ENCODE measurements around the gene PKDCC. TPM values are rescaled to one million over a fixed set of nuclear protein-coding genes. Genes with fewer than 3 reads are reported as not detected.

PKDCC gene
- total and polyA plus RNA-seq, 4 donors = 73.6 to 131 (median 103) TPM

- H3K9ac ChIP-seq (ENCODE audit: insufficient read depth in 1 of 2, low read length in 2 of 2) = no peak overlapping the region
- peak overlapping the region in 1 of 2 donors; percentile 3 for H3K27ac ChIP-seq (ENCODE audit: low read depth in 1 of 2, low read length in 1 of 2)
- no peak overlapping the region for H3K4me3 ChIP-seq
- no peak for TF ChIP-seq CTCF (IDR thresholded peaks at IDR 0.05; ENCODE audit: control extremely low read depth, extremely low read depth)
- H3K4me1 ChIP-seq (ENCODE audit: control insufficient read depth in 5 of 5, insufficient read depth in 5 of 5, low read length in 5 of 5) = peaks cover 0 to 5% (median 3%) of the 10 kb centered on the region in 5 donors
- peak in 1 of 3 donors; percentile 24 for DNase-seq
- ATAC-seq (ENCODE audit: insufficient read depth, low FRiP score) = no peak
- H3K36me3 ChIP-seq (ENCODE audit: control insufficient read depth in 4 of 4, insufficient read depth in 4 of 4, low read length in 4 of 4) = no peaks in the 10 kb centered on the region
- H3K9me3 ChIP-seq (ENCODE audit: control insufficient read depth in 4 of 4, insufficient read depth in 3 of 4, low read length in 3 of 4) = no peaks in the 10 kb centered on the region
- 44 to 51% methylated on average over 7 of the region's 7 CpGs for whole genome bisulfite sequencing, 2 donors
- no peaks in the 10 kb centered on the region for H3K27me3 ChIP-seq (ENCODE audit: control insufficient read depth in 3 of 3, insufficient read depth in 3 of 3, low read length in 2 of 3)
Measured at GRCh38 chr2:42092084-42092996, 44.5 kb downstream of the PKDCC start.

GRCh38 chr2:42094114-42094513 is 46.3 kb downstream of the PKDCC start:
- no peaks in the 10 kb centered on the region for H3K27me3 ChIP-seq (ENCODE audit: control insufficient read depth in 3 of 3, insufficient read depth in 3 of 3, low read length in 2 of 3)
- H3K9ac ChIP-seq (ENCODE audit: insufficient read depth in 1 of 2, low read length in 2 of 2) = no peak overlapping the region
- no peaks in the 10 kb centered on the region for H3K36me3 ChIP-seq (ENCODE audit: control insufficient read depth in 4 of 4, insufficient read depth in 4 of 4, low read length in 4 of 4)
- H3K4me1 ChIP-seq (ENCODE audit: control insufficient read depth in 5 of 5, insufficient read depth in 5 of 5, low read length in 5 of 5) = peaks cover 0 to 11% (median 5%) of the 10 kb centered on the region in 5 donors
- no peak for ATAC-seq (ENCODE audit: insufficient read depth, low FRiP score)
- no peak overlapping the region for H3K27ac ChIP-seq (ENCODE audit: low read depth in 1 of 2, low read length in 1 of 2)
- DNase-seq = no peak
- no peak for TF ChIP-seq CTCF (IDR thresholded peaks at IDR 0.05; ENCODE audit: control extremely low read depth, extremely low read depth)
- H3K9me3 ChIP-seq (ENCODE audit: control insufficient read depth in 4 of 4, insufficient read depth in 3 of 4, low read length in 3 of 4) = no peaks in the 10 kb centered on the region
- H3K4me3 ChIP-seq = no peak overlapping the region

- peaks cover 0 to 3% (median under 1%) of the 10 kb centered on the region in 4 donors for H3K9me3 ChIP-seq (ENCODE audit: control insufficient read depth in 4 of 4, insufficient read depth in 3 of 4, low read length in 3 of 4)
- H3K36me3 ChIP-seq (ENCODE audit: control insufficient read depth in 4 of 4, insufficient read depth in 4 of 4, low read length in 4 of 4) = no peaks in the 10 kb centered on the region
- H3K4me1 ChIP-seq (ENCODE audit: control insufficient read depth in 5 of 5, insufficient read depth in 5 of 5, low read length in 5 of 5) = peaks cover 0 to 17% (median 7%) of the 10 kb centered on the region in 5 donors
- no peak overlapping the region for H3K27ac ChIP-seq (ENCODE audit: low read depth in 1 of 2, low read length in 1 of 2)
- ATAC-seq (ENCODE audit: insufficient read depth, low FRiP score) = peak; percentile 62
- no peak overlapping the region for H3K4me3 ChIP-seq
- peak; percentile 82 for TF ChIP-seq CTCF (IDR thresholded peaks at IDR 0.05; ENCODE audit: control extremely low read depth, extremely low read depth)
- peak; percentile 78 to 90 (median 89) for DNase-seq
- WGBS, 2 donors = 41 to 50% methylated on average over 2 of the region's 2 CpGs
- no peak overlapping the region for H3K9ac ChIP-seq (ENCODE audit: insufficient read depth in 1 of 2, low read length in 2 of 2)
- no peaks in the 10 kb centered on the region for H3K27me3 ChIP-seq (ENCODE audit: control insufficient read depth in 3 of 3, insufficient read depth in 3 of 3, low read length in 2 of 3)
Measured at GRCh38 chr2:42095923-42096408, 48.1 kb downstream of the PKDCC start.
